ENCODE measurements around the gene ASCC1. TPM values are rescaled to one million over a fixed set of nuclear protein-coding genes. Genes with fewer than 3 reads are reported as not detected.
"Not testable (repeated sequence)": the region's sequence is repeated elsewhere in the genome, so short reads cannot be mapped to it uniquely, and the experiment has no call there.

Gene ASCC1
- total RNA-seq, 2 donors from 2014 or later = 27.2 to 37.0 TPM

GRCh38 chr10:72164617-72165016, 51.5 kb downstream of the ASCC1 start:
- Histone ChIP-seq H3K9me3 (no peaks in the 10 kb centered on the region), H3K4me3 (no peak overlapping the region), H3K27ac (peak overlapping the region in 1 of 2 donors; percentile 53), H3K27me3 (no peaks in the 10 kb centered on the region), H3K36me3 (peaks cover 5% of the 10 kb centered on the region), H3K4me1 (no peaks in the 10 kb centered on the region)
- TF ChIP-seq, protein P1, sequence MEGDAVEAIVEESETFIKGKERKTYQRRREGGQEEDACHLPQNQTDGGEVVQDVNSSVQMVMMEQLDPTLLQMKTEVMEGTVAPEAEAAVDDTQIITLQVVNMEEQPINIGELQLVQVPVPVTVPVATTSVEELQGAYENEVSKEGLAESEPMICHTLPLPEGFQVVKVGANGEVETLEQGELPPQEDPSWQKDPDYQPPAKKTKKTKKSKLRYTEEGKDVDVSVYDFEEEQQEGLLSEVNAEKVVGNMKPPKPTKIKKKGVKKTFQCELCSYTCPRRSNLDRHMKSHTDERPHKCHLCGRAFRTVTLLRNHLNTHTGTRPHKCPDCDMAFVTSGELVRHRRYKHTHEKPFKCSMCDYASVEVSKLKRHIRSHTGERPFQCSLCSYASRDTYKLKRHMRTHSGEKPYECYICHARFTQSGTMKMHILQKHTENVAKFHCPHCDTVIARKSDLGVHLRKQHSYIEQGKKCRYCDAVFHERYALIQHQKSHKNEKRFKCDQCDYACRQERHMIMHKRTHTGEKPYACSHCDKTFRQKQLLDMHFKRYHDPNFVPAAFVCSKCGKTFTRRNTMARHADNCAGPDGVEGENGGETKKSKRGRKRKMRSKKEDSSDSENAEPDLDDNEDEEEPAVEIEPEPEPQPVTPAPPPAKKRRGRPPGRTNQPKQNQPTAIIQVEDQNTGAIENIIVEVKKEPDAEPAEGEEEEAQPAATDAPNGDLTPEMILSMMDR (IDR thresholded peaks at IDR 0.05) = no peak
- DNase-seq (ENCODE audit: low spot score) = no peak

DNA sequence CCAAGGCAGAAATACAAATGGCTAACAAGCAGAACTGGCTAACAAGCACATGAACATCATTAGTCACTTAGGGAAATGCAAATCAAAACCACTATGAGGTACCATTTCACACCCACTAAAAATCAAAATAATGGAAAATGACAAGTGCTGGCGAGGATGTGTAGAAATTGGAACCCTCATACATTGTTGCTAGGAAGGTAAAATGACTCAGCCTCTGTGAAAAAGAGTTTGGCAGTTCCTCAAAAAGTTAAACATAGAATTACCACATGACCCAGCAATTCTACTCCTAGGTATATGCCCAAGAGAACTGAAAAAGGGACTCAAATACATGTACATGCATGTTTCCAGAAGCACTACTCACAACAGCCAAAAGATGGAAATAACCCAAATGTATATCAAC, 53.1 kb downstream of the ASCC1 start:
- no peak overlapping the region for H3K27ac ChIP-seq
- H3K36me3 ChIP-seq = peaks cover 12% of the 10 kb centered on the region

GRCh38 chr10:72158176-72158575, 57.9 kb downstream of the ASCC1 start:
- no peak overlapping the region for H3K27ac ChIP-seq
- TF ChIP-seq, protein P1 (IDR thresholded peaks at IDR 0.05) = no peak
- no peak for DNase-seq (ENCODE audit: low spot score)
- H3K9me3 ChIP-seq = no peaks in the 10 kb centered on the region
- H3K27me3 ChIP-seq = no peaks in the 10 kb centered on the region
- H3K4me3 ChIP-seq = no peak overlapping the region
- no peaks in the 10 kb centered on the region for H3K4me1 ChIP-seq
- H3K36me3 ChIP-seq = peaks cover 18% of the 10 kb centered on the region

More for the DNA sequence above, 53.1 kb downstream of the ASCC1 start:
- no peak for DNase-seq (ENCODE audit: low spot score)
- TF ChIP-seq, protein P1 (IDR thresholded peaks at IDR 0.05) = no peak
- Histone ChIP-seq H3K4me1 (no peaks in the 10 kb centered on the region), H3K27me3 (no peaks in the 10 kb centered on the region), H3K9me3 (no peaks in the 10 kb centered on the region), H3K4me3 (no peak overlapping the region)

DNA sequence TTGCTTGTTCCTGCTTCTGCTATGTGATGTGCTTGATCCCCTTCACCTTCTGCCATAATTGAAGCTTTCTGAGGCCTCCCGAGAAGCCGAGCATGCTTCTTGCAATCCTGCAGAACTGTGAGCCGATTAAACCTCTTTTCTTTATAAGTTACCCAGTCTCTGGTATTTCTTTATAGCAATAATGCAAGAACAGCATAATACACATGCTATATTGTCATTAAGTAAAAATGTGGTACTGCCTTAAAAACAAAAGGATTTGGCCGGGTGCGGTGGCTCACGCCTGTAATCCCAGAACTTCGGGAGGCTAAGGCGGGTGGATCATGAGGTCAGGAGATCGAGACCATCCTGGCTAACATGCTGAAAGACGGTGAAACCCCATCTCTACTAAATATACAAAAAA, 59.9 kb downstream of the ASCC1 start:
- Histone ChIP-seq H3K4me1 (no peaks in the 10 kb centered on the region), H3K36me3 (peaks cover 19% of the 10 kb centered on the region), H3K9me3 (no peaks in the 10 kb centered on the region), H3K27ac (no peak overlapping the region), H3K27me3 (no peaks in the 10 kb centered on the region), H3K4me3 (no peak overlapping the region)
- DNase-seq (ENCODE audit: low spot score) = no peak
- TF ChIP-seq, protein P1 (IDR thresholded peaks at IDR 0.05) = no peak

DNA sequence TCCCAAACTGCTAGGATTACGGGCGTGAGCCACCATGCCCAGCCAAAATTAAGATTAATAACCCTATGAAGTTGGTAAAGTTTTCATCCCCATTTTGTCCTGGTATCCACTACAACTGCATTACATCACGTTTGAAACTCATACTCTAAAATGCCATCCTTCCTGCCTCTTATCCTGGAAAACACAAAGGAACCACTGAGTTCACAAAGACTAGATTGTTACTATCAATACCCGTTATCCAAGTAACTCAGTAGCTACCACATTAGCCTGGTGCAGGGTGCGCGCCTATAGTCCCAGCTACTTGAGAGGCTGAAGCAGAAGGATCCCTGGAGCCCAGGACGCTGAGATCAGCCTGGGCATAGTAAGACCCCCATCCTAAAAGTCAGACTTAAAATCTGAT, 63.8 kb downstream of the ASCC1 start:
- no peak for DNase-seq (ENCODE audit: low spot score)
- no peaks in the 10 kb centered on the region for H3K9me3 ChIP-seq
- H3K4me3 ChIP-seq = no peak overlapping the region
- H3K27ac ChIP-seq = no peak overlapping the region
- no peaks in the 10 kb centered on the region for H3K4me1 ChIP-seq
- TF ChIP-seq, protein P1 (IDR thresholded peaks at IDR 0.05) = no peak
- no peaks in the 10 kb centered on the region for H3K27me3 ChIP-seq
- peaks cover 4% of the 10 kb centered on the region for H3K36me3 ChIP-seq

GRCh38 chr10:72150746-72151478, 65.2 kb downstream of the ASCC1 start:
- H3K4me3 ChIP-seq; H3K27ac ChIP-seq; H3K27me3 ChIP-seq; H3K36me3 ChIP-seq; H3K9me3 ChIP-seq; DNase-seq (ENCODE audit: low spot score): not testable (repeated sequence)
- peaks cover 0 to 10% of the 10 kb centered on the region in 2 donors for H3K4me1 ChIP-seq

- H3K36me3 ChIP-seq, H3K4me3 ChIP-seq, H3K9me3 ChIP-seq, H3K27me3 ChIP-seq: not testable (repeated sequence)
- DNase-seq (ENCODE audit: low spot score) = peak; percentile 66
- Histone ChIP-seq H3K27ac (peak overlapping the region in 1 of 2 donors; percentile 58), H3K4me1 (peaks cover 0 to 13% of the 10 kb centered on the region in 2 donors)
Measured at GRCh38 chr10:72147324-72147584, 68.8 kb downstream of the ASCC1 start.
